ACC112 (cell line): ENCODE data around the gene CILP.

Experiments used
- H2AFZ ChIP-seq: fragments of 200-600 bp; sonication (generic); one replicate; pipeline ENCODE4 v1.6.0; 2017; ENCODE audit warnings: antibody characterized with exemption, low read length; ENCODE audit not compliant: unreplicated experiment
- H3K27ac ChIP-seq: fragments of 200-600 bp; sonication (generic); 2 replicates; pipeline ENCODE4 v1.5.1; 2014; ENCODE audit warnings: low read depth, mild to moderate bottlenecking, antibody characterized with exemption, low read length, moderate library complexity
- H3K27me3 ChIP-seq: fragments of 200-600 bp; sonication (generic); 2 replicates; pipeline ENCODE4 v1.6.1; 2014; ENCODE audit warnings: mild to moderate bottlenecking, antibody characterized with exemption, low read length, moderate library complexity, mixed read lengths; ENCODE audit not compliant: insufficient read depth
- H3K36me3 ChIP-seq: fragments of 200-600 bp; sonication (generic); 2 replicates; pipeline ENCODE4 v1.6.1; 2016; ENCODE audit warnings: mild to moderate bottlenecking, antibody characterized with exemption, low read length, moderate library complexity, mixed read lengths; ENCODE audit not compliant: insufficient read depth
- H3K4me1 ChIP-seq: fragments of 200-600 bp; sonication (generic); one replicate; pipeline ENCODE4 v1.6.1; 2016; ENCODE audit warnings: low read length, mixed read lengths; ENCODE audit not compliant: insufficient read depth, unreplicated experiment, control insufficient read depth
- H3K4me3 ChIP-seq: fragments of 200-600 bp; sonication (generic); 2 replicates; pipeline ENCODE4 v1.5.1; 2014; ENCODE audit warnings: mild to moderate bottlenecking, low read depth, low read length
- H3K79me2 ChIP-seq: fragments of 200-600 bp; sonication (generic); one replicate; pipeline ENCODE4 v1.6.0; 2016; ENCODE audit warnings: low read length; ENCODE audit not compliant: control insufficient read depth, unreplicated experiment, insufficient read depth

Gene CILP

DNA sequence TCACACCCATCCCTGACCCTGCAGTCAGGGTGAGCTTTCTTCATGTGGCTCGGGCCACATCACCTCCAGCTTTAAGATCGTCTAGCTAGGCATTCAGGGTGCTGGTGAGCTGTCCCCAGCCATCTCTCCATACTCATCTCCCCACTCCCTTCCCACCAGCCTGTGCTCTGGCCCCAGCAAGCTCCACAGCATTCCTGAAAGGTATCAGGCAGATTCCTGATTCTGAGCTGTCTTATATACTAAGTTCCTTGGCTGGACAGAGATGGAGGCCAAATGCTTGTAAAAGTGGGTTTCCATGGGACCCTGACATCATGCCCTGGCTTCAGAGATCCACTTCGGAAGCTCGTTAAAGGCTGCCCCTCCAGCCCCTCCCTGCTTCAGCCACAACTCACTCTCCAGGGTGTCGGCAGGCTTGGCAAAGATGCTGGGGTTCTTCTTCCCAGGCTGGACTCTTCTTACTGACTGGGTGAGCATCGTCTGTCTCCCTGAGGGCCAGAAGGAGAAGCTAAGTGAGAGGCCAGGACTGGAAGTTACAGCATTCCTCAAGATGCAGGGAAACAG is 3.9 kb downstream of the CILP start:
- H3K36me3 ChIP-seq, result no peaks in the 10 kb centered on the region

GRCh38 chr15:65206750-65207149 is 4.5 kb downstream of the CILP start:
- peaks cover 4% of the 10 kb centered on the region for H3K4me1 ChIP-seq
- no peak overlapping the region for H2AFZ ChIP-seq
- H3K27me3 ChIP-seq, result peaks cover 5% of the 10 kb centered on the region; the same call in 1 of the 2 replicates
- H3K4me3 ChIP-seq, result no peak overlapping the region
- no peaks in the 10 kb centered on the region for H3K79me2 ChIP-seq
- no peaks in the 10 kb centered on the region for H3K36me3 ChIP-seq
- H3K27ac ChIP-seq, result no peak overlapping the region

More for the DNA sequence above, 3.9 kb downstream of the CILP start:
- Histone ChIP-seq H2AFZ (no peak overlapping the region), H3K79me2 (no peaks in the 10 kb centered on the region), H3K27ac (no peak overlapping the region), H3K4me1 (peaks cover 7% of the 10 kb centered on the region), H3K4me3 (no peak overlapping the region), H3K27me3 (peaks cover 5% of the 10 kb centered on the region; the same call in 1 of the 2 replicates)

GRCh38 chr15:65204931-65205660 is 6.2 kb downstream of the CILP start:
- no peaks in the 10 kb centered on the region for H3K79me2 ChIP-seq
- no peak overlapping the region for H3K4me3 ChIP-seq
- peaks cover 10% of the 10 kb centered on the region; the same call in 1 of the 2 replicates for H3K27me3 ChIP-seq
- no peaks in the 10 kb centered on the region for H3K36me3 ChIP-seq
- no peak overlapping the region for H2AFZ ChIP-seq
- no peaks in the 10 kb centered on the region for H3K4me1 ChIP-seq
- no peak overlapping the region for H3K27ac ChIP-seq

GRCh38 chr15:65204236-65204930 is 6.9 kb downstream of the CILP start:
- Histone ChIP-seq H3K27ac (no peak overlapping the region), H2AFZ (no peak overlapping the region), H3K4me3 (no peak overlapping the region), H3K27me3 (peaks cover 10% of the 10 kb centered on the region; the same call in 1 of the 2 replicates), H3K36me3 (no peaks in the 10 kb centered on the region), H3K4me1 (no peaks in the 10 kb centered on the region), H3K79me2 (no peaks in the 10 kb centered on the region)

- H3K27ac ChIP-seq, result no peak overlapping the region
- H3K4me1 ChIP-seq, result no peaks in the 10 kb centered on the region
- no peaks in the 10 kb centered on the region for H3K79me2 ChIP-seq
- H2AFZ ChIP-seq, result no peak overlapping the region
- peaks cover 10% of the 10 kb centered on the region; the same call in 1 of the 2 replicates for H3K27me3 ChIP-seq
- H3K4me3 ChIP-seq, result no peak overlapping the region
- no peaks in the 10 kb centered on the region for H3K36me3 ChIP-seq
Measured at GRCh38 chr15:65201918-65202317, 9.4 kb downstream of the CILP start.

DNA sequence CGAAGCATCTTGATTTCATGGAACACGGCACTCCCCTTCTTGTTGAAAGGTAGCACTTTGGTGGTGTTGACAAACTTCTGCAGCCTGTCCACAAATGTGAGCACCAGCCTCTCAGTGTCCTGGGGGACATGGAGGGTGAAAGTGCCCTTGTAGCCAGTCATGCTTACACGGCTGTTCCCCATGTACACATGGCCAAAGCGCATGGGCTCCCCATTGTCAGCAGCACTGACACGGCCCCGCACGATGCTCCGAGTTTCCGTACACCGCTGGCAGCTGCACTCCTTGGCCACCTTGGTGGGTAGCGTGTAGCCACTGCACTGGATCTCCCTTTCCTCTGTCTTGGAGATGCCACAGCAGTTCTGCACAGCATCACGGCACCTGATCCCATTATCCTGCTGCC is 12.7 kb downstream of the CILP start:
- Histone ChIP-seq H3K27me3 (peaks cover 10% of the 10 kb centered on the region; the same call in 1 of the 2 replicates), H3K79me2 (no peaks in the 10 kb centered on the region)

GRCh38 chr15:65197337-65197645 is 14.0 kb downstream of the CILP start:
- Histone ChIP-seq H3K36me3 (no peaks in the 10 kb centered on the region), H3K27me3 (peaks cover 6% of the 10 kb centered on the region; the same call in 1 of the 2 replicates), H3K27ac (no peak overlapping the region), H3K4me3 (no peak overlapping the region), H3K4me1 (no peaks in the 10 kb centered on the region), H3K79me2 (no peaks in the 10 kb centered on the region), H2AFZ (no peak overlapping the region)

More for the DNA sequence above, 12.7 kb downstream of the CILP start:
- H3K27ac ChIP-seq, result no peak overlapping the region
- H2AFZ ChIP-seq, result no peak overlapping the region
- H3K36me3 ChIP-seq, result no peaks in the 10 kb centered on the region
- H3K4me3 ChIP-seq, result no peak overlapping the region
- H3K4me1 ChIP-seq, result no peaks in the 10 kb centered on the region

DNA sequence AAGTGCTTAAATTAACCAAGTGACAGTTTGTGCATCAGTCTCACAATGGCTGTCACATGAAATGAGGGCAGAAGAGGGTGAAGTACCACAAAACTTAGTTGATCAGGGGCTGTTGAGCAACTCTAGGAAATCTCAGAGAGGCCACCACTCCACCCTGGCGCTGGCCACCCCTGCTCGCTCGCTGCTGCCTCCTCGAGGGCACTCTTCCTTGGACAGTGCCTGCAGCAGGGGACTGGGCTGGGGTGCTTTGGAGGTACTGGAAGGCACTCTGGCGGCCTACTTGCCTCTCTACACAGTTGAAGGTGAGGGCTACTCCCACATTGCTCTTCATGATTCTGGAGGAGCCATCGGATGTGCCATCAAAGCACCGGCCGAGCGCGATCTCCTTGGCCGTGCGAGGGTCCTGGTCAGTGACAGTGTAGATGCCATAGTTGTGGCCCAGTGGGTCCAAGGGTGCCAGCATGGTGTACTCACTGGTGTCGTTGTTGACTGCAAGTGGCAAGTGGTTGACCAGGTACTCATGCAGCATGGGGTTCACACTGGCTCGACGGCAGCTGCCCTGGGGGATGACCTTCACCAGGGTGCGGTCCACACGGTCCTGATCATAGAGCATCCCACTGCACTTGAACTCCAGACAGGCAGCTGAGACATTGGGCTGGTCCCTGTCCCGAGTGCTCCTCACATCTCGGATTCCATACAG is 14.5 kb downstream of the CILP start:
- no peaks in the 10 kb centered on the region for H3K4me1 ChIP-seq
- H2AFZ ChIP-seq, result no peak overlapping the region
- no peak overlapping the region for H3K4me3 ChIP-seq
- no peaks in the 10 kb centered on the region for H3K79me2 ChIP-seq
- H3K36me3 ChIP-seq, result no peaks in the 10 kb centered on the region
- H3K27ac ChIP-seq, result no peak overlapping the region
- peaks cover 6% of the 10 kb centered on the region; the same call in 1 of the 2 replicates for H3K27me3 ChIP-seq

DNA sequence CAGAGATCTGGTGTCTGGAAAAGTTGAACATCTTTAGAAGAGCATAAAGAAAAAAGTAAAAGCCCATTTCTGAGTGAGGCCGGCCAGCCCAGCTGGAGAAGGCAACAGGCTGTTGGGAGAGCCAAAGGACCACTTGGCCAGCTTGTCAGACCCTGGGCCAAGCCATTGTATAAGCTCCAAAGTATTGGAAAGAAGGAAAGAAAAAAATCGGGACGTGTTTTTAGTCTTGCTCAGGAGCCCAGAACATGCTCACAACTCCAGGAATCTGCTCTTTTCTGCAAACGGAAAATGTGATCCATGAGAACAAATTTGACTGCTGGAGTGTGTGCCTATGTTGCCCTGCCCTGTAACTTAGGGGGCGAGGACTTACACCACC is 15.7 kb downstream of the CILP start:
- no peak overlapping the region for H3K4me3 ChIP-seq
- no peak overlapping the region for H2AFZ ChIP-seq
- H3K27ac ChIP-seq, result no peak overlapping the region
- H3K4me1 ChIP-seq, result no peaks in the 10 kb centered on the region
- no peaks in the 10 kb centered on the region for H3K36me3 ChIP-seq
- H3K79me2 ChIP-seq, result no peaks in the 10 kb centered on the region
- H3K27me3 ChIP-seq, result peaks cover 5% of the 10 kb centered on the region; the same call in 1 of the 2 replicates

DNA sequence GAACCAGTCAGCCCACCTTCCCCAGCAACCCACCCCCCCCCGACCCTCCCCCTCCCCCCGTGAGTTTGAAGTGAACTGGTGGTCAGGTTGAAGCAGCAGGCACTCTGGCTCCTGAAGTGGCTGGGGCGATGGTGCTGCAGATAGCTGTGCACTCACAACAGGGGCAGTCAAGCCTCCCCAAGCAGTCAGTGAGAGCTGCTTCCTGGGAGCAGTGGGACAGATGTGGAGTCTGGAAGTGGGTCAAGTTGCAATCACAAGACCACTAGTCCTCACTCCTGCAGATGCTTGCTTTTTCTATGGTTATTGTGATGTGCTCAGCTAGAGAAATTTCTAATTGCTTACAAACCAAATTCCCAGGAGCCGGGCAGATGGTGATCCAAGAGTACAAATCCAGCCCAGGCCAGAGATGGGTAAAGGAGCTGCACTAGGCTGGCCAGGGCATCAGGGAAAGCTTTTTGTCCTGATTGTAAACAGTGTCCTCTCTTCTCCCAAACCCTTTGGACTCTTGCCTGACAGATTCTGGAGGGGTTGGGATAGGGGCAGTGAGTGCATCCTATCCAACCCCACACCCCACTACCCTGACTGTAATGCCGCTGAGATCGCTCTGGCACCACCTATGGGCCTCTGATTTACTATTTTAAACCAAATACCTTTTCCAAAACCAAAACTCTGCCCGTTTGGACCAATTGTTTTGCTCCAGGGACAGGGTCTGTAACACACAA is 16.3 kb downstream of the CILP start:
- Histone ChIP-seq H3K79me2 (no peaks in the 10 kb centered on the region), H3K4me3 (no peak overlapping the region), H3K27me3 (no peaks in the 10 kb centered on the region), H3K4me1 (no peaks in the 10 kb centered on the region), H2AFZ (no peak overlapping the region), H3K36me3 (no peaks in the 10 kb centered on the region), H3K27ac (no peak overlapping the region)
